H4 (cell line): ENCODE measurements around the gene DPT. TPM values are rescaled to one million over a fixed set of nuclear protein-coding genes. Genes with fewer than 3 reads are reported as not detected.
"Not testable (repeated sequence)": the region's sequence is repeated elsewhere in the genome, so short reads cannot be mapped to it uniquely, and the experiment has no call there.

ENCODE experiments used
- DNase-seq: peaks from one replicate; pipeline ENCODE4 v3.0.0-alpha.2; 2015; ENCODE audit warnings: low spot score
- total RNA-seq: library from RNA; depleted of rRNA; stranded (reverse); fragments of >200 nt; shearing (Covaris generic); gene quantifications from 2 replicates; pipeline ENCODE4 v1.2.3, GENCODE V29; 2014; rRNA removed

DPT gene
- 0.15 TPM in 1 of 2 replicates, not detected in the other for total RNA-seq

DNA sequence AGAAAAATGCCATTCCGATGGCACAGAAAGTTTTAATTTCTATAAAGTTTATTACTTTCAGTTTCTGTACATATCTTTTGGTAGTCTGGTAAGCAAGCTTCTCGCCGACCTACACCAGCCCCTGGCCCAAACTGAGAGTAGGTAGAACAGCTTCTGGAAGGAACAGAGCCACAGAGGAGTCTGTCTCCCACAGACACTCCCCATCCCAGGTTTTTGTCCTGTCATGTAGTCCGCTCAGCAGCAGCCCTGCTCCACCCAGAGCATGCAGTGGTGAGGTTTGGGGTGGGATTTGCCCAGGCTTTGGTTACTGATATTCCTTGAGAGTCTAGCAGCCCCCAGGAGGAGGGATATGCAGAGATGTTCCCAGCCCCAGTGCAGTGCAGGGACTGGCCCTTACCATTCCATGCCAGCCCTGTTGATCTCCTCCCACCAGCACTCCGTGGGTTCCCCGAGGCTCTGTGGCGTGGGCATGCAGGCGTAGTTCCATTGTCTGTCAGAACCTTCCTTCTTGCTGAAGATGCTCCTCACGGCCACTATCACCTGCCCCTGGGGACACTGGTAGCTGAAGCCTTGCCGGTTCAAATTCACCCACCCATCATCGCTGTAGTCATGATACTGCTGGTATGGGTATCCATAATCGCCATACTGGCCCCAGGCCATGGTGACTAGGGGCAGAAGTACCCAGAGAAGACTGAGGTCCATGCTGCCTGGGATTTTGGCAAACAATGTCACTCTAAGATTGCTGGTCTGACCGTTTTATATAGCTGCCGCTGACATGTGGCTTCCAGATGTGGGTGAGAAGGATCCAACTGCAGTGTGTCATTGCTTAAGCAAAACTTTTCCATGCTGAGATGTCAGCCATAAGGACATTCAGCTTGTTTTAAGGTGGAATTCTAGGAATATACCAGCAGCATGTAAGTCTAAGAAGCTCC lies at the start of gene DPT:
TSS of gene DPT (minus strand) at position 734 of the 932 bp plus-strand sequence. CDS start at position 702, 32 bp downstream.
- DNase-seq, result no peak

DNA sequence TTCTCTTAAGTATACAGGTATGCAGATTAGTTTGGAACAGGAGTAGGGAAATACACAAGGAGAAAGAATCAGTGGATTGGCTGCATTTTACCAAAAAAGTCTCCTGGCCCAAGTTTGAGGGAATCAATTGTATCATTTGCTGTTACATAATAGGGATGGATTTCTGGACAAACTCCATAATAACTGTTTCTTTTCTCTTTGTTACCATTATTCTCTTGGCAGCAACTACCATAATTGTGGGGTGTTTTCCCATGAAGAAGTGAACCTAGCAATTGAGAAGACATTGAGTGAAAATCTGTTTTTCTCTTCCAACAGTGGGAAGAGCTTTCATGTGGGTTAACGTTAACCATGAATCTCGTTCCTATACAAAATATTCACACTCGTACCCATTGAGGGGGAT lies 46.4 kb upstream of the DPT start:
- DNase-seq, result no peak

DNA sequence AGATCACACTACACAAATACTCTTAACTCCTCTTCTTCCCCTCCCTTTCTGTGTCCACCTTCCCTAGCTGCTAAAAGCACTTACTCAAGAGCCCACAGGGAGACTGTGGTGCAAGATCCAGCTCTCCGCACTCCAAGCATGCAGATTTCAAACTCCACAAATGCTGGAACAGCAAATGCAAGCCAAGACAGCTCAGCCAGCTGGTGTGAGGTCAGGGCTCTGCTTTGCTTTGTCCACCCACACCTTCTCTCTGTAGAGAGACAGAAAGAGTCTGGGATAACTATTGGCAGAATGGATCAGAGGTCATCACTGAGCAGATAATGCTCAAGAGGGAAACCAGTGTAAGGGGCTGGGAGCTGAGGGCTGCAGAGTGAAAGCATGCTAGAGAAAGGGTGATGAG lies 45.2 kb upstream of the DPT start:
- DNase-seq, result no peak

DNA sequence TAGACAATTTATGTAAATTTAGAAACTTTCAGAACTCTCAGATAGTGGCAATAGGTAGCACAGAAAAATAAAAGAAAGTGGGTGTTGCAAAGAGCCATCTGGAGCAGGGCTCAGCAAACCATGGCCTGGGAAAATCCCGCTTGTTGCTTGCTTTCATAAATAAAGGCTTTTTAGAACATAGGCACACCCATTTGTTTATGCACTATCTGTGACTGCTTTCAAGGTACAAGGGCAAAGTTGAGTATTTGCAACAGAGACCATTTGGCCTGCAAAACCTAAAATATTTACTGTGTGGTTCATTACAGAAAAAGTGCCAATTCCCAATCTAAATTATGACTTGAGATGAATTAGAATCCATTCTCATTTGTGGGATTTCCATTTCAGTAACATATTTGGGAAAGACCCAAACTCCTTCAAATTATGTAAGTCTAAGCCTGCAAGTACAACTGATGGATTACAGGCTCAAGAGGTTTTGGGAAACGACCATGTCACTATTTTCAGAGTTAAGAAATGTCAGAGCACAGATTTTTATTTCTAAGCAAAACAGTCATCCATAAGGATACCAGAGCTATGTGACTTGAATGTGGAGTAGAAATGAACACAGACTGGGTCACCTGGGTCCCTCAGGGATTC lies 43.5 kb upstream of the DPT start:
- no peak for DNase-seq

DNA sequence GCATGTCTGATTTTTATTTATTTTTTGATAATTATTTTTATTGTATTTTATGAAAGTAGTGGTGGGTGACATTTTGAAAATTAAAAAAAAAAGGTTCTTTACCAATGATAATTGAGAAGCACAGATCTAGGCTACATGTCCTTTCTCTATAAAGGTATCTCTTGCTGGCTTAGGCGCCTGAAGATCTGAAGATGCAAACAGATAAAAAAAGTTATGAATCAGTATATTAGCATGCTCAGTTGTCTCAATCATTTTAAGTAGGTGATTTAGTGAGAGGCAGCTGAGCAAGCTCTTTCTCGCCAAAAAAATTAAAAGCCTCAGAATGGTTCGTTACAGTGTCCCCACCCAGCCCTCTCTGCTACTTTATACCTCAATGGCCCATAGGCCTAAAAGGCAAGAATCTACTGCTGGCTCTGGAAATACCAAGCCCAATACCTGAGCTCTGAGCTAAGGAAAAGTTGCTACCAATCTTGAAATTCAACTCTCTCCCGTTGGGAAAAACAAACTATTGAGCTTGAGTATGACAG lies 42.2 kb upstream of the DPT start:
- no peak for DNase-seq

DNA sequence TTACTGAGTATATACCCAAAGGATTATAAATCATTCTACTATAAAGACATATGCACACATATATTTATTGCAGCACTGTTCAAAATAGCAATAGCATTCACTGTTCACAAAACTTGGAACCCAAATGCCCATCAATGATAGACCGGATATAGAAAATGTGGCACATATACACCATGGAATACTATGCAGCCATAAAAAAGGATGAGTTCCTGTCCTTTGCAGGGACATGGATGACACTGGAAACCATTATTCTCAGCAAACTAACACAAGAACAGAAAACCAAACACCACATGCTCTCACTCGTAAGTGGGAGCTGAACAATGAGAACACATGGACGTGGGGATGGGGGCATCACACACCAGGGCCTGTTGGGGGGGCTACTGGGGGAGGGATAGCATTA lies 40.9 kb upstream of the DPT start:
- DNase-seq, result not testable (repeated sequence)

DNA sequence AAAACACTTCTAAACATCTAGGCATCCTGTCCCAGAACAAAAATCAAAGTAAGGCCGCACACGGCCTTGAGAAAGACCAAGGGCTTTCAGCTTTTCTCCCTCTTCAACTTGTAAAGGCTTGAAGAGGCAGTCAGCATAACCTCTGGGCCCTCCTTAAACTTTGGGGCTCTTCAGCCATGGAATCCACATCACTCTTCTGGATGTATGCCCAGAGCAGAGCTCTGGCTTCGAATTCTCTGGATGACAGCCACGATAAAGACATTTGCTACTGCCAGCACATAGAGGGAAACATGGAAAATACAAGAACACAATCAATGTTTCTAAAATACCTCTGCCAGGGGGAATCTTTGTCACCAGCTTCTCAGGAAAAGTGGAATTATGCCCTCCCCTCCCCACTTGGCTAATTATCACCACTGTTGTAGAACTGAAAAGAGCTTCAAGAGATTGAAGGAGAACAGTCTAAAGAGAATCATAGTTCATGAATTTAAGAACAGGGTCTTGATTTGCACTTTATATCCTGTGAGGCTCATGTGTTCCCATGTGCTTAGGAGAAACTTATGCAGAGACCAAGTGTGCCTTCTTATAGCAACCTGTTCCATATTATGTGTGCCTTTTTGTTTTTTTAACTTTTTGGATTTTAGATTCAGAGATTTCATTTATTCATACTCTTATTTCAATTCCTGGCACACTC lies 39.0 kb upstream of the DPT start:
- DNase-seq, result no peak

DNA sequence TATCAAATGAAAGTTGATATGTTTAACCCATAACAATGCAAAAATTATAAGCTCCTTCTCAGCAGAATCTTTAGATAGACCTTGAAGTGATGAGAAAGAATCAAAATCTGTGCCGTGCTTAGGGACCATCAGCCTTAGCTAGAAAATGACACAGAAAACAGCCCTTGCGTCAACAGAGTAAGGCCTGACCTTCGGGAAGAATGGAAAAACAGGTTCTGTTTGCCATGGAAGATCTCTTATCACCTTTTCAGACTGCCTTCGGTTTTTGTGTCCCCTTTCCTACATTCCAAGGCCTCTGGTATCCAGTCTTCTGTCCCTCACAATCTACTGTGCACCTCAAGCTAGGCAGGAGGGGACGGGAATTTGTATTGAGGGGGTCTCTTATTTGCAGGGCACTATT lies 37.6 kb upstream of the DPT start:
- DNase-seq, result no peak

DNA sequence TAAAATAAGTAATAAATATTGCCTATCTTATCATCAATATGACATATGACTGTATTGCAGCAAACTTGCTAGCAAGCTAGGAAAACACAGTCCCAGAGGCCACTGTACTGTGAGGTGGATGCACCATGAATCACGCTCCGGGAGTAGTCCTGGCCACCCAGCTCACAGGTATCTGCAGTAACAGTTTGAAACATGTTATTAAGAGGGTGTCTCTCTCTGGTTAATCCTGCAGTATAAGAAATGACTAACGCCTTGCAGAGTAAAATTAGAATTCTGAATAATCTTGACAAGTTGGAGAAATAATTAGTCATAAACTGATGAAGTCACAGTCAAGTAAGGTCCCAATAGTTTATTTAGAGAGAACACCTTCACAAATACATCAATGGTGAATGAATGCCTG lies 34.0 kb upstream of the DPT start:
- DNase-seq, result no peak

DNA sequence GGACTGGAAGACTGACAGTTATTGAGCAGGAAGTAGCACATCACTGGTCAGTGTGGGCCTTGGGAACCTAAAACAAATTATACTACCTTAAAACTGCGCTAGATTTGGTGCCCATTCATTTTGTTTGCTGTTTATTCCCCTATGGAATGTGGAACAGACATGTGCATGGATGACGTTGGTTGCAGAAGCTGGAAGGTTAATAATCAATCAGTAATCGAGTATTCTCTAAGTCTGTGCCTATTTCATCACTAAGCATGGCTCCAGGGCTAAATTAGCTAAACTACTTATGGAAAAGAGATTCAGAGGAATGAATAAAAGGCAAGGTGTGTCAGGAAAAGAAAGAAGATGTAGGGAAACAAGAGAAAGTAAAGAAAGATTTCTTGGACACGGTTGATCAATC lies 33.5 kb upstream of the DPT start:
- no peak for DNase-seq

DNA sequence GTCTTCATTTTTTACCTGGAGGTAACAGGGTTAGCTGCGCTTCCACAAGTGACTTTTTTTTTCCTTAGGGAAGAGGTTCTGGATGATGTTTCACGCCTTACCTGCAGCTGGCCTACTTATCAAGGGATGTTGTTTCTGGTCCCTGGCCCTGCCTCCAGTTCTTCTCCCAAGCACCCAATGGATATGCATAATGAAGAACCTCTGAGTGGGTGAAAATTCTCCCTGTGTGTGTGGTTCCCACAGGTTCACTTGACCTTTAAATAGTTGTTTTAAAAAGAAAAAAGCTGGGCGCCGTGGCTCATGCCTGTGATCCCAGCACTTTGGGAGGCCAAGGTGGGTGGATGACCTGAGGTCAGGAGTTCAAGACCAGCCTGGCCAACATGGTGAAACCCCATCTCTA lies 31.8 kb upstream of the DPT start:
- no peak for DNase-seq

DNA sequence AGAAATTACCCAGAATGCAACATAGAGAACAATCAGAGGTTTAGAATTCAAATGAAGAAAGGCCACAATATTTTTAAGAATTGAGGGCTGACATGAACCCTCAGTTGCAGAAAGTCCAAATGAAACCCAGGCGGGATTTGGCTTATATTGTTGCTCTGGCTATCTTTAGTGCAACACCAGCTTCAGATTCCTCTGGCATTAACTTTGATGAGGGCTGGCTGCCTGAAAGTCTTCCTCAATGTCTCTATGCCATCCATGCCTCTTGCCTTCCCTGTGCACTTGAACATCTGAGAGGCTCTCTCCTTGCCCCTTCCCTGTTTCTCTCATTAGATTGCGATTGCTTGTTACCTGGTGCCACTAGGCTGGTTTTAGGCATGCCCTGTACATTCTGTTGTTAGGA lies 31.2 kb upstream of the DPT start:
- no peak for DNase-seq

DNA sequence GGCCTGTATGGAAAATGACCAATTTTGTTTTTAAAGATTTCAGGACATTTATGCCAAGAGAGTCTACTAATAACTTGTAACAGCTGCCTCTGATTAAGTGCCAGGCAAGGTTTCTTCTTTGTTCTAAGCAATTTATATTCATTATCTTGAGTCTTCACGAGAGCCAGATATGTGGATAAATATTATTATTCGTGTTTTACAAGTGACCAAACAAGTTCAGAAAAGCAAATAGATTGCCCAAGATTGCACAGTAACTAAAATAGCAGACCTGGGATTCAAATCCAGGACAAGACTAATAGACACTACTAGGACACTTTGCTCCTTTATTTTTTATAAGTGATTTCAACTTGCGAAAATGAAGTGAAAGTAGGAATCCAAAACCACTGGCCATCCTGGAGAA lies 30.1 kb upstream of the DPT start:
- DNase-seq, result no peak

DNA sequence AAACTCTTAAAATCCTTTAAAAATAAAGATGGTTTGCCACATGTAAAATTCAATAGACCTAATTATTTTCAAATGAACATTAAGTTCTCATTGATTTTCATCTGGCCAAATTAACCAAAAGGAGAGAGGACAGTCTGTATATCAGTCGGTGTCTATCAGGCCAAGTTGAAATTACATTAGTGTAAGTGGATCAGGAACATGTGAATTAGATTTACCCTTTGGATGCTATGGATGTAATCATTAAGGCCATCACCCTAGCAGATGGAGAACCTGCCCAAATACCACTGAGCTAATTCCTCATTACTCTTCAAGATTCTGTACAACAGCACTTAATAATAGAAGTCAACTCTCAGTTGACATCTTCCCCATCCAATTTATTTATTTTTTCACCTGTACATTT lies 29.5 kb upstream of the DPT start:
- no peak for DNase-seq

DNA sequence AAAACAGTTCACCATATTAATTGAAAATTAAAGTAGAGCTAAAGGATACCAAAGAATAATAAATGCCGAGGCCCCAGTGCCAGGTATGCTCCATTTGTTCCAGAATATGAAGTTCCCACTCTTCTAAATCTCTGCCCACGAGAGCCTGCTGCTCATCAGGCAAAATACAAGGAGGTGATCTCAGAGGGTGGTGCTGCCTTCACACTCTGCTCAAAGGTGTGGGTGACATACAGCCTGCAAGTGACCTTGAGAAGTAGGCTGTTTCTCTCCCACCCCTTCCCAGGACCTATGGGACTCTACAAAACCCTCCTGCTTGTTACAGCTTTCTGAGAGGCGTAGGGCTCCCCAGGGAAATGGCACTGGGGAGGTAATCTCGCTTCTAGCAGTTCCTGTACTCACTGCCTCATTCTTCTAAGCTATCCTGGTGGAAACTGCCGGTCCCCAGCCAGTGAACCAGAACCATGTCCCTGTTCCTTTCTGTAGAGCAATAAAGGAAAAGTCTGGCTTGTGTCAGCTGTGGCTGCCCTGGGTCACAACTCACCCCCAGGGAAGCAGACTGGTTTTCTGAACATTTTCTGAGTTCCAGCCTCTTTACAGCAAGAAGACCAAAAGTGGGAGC lies 26.9 kb upstream of the DPT start:
- DNase-seq, result no peak

DNA sequence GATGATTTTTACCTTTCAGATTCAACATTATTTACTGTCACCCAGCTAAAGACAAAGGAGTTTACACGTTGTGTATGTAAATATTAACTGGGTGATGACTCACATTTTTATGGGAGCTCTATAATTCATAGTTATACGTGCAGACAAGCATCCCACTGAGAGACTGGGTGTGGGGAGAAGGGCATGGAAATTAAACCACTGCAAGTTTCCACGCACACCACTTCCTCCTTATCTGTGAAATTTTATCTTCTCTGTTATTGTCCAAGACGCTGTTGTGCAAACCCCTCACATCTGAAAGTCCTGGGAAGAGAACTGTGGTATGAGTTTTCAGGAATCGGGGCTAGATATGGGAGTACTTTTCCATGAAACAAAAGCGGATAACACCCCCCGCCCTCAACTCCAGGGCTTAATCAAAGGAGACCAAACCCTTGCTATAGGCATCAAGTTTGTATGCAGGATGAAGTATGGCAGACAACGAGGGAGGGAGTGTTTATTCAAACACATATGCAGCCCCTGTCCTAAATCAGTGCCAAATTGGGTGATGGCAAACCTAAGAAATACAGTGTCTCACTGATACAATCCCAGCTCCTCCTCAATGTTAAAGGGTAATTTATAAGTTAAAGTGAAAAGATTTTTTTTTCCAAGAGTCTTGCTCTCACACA lies 23.3 kb upstream of the DPT start:
- peak; percentile 25 for DNase-seq

DNA sequence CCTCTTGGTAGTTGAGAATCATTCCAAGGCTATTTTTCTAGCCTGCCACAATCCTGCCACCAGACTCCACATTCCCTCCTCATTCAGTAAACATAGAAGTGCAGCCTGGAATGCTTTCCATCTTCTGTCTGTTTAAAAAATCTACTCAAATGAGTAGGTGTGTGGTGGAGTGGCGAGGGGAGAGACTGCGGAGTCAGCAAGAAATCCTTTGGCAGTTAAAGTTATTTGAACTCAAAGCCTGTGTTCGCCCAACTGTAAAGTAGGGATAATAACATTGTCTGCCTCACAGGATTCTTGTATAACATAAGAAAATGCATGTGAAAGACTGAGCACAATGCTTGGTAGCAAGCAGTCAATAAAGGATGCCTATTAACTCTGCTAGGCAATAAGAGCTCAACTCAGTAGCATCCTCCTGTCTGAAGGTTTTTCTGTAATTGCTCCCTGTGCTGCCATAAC lies 22.2 kb upstream of the DPT start:
- DNase-seq, result peak; percentile 67

DNA sequence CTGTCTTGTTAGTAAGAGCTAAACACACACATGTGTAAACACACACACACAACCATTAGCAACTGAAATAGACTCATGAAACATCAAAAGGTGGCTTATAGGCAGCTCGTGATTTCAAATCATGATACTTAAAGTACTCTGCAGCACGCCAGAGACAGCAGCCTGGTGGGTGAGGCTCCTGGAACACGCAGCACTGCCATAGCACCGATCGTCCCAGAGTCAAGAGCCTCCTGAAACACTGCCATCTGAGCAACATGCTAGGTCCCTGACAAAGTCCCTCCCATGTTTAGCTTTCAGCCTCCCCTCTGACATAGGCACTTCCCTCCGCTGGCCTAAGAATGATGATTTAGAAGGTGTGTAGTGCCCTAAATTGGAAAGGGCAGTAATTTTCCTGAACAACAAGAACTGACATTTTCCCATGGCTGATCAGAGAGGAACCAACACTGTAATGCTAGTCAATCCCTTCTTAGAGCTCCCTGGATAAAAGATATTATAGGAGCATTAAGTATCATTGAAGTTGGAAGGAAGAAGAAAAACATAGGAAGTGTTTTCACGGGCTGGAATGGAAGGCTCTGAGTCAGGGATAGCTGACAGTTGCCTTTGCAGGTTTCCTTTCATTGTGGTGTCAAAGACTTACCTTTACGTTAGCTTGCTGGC lies 14.1 kb upstream of the DPT start:
- no peak for DNase-seq

DNA sequence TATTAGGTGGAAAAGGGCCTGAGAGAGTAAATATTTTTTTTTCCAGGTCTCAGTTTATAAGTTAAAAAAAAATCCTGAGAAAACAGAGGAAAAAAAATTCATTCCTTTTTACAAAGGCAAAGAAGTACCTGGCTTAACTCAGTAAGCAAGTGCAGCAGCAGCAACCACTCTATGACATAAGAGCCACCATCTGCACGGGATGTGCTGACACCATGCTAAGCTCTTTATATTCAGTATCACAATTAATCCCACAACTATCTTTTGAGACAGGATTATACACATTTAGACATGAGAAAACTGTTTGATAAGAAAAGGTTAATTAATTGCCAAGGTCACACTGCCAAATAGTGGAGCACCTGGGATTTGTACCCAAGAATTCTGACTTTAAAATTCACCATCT lies 13.4 kb upstream of the DPT start:
- DNase-seq, result no peak

DNA sequence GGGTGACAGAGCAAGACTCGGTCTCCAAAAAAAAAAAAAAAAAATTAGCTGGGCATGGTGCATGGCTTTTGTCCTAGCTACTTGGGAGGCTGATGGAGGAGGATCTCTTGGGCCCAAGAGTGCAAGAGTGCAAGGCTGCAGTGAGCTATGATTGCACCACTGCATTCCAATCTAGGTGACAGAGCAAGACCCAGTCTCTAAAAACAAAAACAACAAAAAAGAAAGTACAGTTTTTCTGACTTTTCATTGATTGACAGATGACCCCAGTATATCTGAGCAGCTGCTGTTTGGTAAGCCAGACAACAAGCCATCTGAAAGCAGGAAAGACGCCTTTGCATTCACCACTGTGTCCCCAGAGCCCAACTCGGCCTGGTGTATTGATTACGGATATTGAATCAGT lies 10.9 kb upstream of the DPT start:
- DNase-seq, result no peak

DNA sequence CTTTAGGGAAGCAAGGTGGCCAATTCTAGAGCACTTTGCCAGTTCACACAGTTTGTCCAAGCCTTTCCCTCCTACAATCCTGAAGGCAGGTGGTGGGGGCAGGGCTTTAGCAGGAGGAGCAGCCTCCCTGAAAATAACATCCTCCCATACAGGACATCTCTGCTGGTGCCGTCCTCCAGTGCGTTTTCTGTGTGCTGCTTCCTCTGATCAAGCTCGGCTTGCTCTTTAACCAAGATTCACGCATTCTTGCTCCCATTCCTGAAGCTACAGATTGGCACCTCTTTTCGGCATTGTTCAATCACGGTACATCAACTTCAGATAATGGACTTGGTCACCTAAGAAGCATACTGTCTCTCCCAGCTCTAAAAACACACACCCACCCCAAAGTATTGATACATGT lies 7.5 kb upstream of the DPT start:
- peak; percentile 42 for DNase-seq
